Duodenal mucosa (tissue), 2 donors: Measurements from ENCODE around the gene STIMATE.

Experiments used
- H3K27ac ChIP-seq: one replicate; pipeline ENCODE4 v1.7.0; 2013; ENCODE audit warnings: low read depth, low read length
- H3K27me3 ChIP-seq, 2 donors: one replicate each; pipeline ENCODE4 v1.7.0; 2013; ENCODE audit warnings: low read length in 2 of 2, control low read depth in 1 of 2; ENCODE audit not compliant: insufficient read depth in 2 of 2, control insufficient read depth in 1 of 2
- H3K36me3 ChIP-seq, 2 donors: one replicate each; pipeline ENCODE4 v1.7.0; 2013; ENCODE audit warnings: low read length in 2 of 2, control low read depth in 1 of 2; ENCODE audit not compliant: insufficient read depth in 2 of 2, control insufficient read depth in 1 of 2
- H3K4me1 ChIP-seq, 2 donors: one replicate each; pipeline ENCODE4 v1.7.0; 2013; ENCODE audit warnings: low read length in 2 of 2, control low read depth in 1 of 2; ENCODE audit not compliant: insufficient read depth in 2 of 2, control insufficient read depth in 1 of 2
- H3K4me3 ChIP-seq, 2 donors: one replicate each; pipeline ENCODE4 v1.7.0; 2013; ENCODE audit warnings: low read length in 2 of 2, low read depth in 1 of 2
- H3K9ac ChIP-seq, 2 donors: one replicate each; pipeline ENCODE4 v1.7.0; 2013; ENCODE audit warnings: low read length in 2 of 2, low read depth in 1 of 2
- H3K9me3 ChIP-seq, 2 donors: one replicate each; pipeline ENCODE4 v1.7.0; 2013; ENCODE audit warnings: low read length in 2 of 2, control low read depth in 1 of 2; ENCODE audit not compliant: control insufficient read depth in 1 of 2

Gene STIMATE

DNA sequence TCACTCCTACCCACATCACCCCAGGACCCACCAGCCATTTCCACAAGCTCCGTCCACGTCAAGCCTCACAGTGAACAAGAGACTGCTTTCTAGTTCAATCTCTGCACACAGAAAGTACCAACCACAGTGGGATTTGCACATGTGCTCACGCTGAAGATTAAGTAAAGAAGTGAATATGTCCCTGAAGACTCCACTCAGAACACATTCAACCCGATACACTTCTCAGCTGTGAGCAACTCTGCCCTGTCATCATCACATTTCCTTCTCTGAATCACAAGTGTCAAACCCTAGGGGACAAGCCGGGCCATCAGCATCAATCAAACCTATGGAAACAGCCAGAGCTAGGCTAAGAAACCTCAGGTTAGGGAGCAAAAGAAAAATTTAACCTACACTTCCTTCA lies 1.9 kb downstream of the STIMATE start:
- Histone ChIP-seq H3K4me3 (no peak overlapping the region), H3K4me1 (peaks cover 24 to 44% of the 10 kb centered on the region in 2 donors), H3K9me3 (no peaks in the 10 kb centered on the region), H3K27me3 (no peaks in the 10 kb centered on the region), H3K9ac (no peak overlapping the region), H3K27ac (no peak overlapping the region), H3K36me3 (no peaks in the 10 kb centered on the region)

DNA sequence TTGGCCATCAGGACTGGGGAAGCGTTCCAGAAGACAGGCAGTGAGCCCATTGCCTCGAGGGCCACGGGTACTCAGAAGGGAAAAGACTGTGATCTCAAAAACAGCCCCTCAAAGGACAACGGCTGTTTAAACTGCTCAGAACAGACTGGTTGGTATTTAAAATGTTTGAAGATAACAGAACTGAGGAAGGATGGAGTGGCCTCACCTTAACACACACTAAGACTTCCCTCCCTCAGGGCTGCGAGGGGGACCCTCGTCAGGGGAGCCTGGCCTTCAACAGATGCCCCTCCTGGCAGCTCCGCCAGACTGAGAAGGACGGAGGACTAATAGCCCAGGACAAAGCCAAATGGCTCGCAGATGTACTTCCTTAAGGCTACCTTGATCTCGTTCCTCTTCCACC lies 2.6 kb downstream of the STIMATE start:
- Histone ChIP-seq H3K27me3 (no peaks in the 10 kb centered on the region), H3K4me1 (peaks cover 24 to 44% of the 10 kb centered on the region in 2 donors), H3K9me3 (no peaks in the 10 kb centered on the region), H3K9ac (no peak overlapping the region), H3K36me3 (no peaks in the 10 kb centered on the region), H3K27ac (no peak overlapping the region), H3K4me3 (no peak overlapping the region)

- no peak overlapping the region for H3K4me3 ChIP-seq
- H3K9me3 ChIP-seq: no peaks in the 10 kb centered on the region
- peaks cover 24 to 44% of the 10 kb centered on the region in 2 donors for H3K4me1 ChIP-seq
- no peak overlapping the region for H3K9ac ChIP-seq
- no peaks in the 10 kb centered on the region for H3K36me3 ChIP-seq
- no peak overlapping the region for H3K27ac ChIP-seq
- H3K27me3 ChIP-seq: no peaks in the 10 kb centered on the region
Observed at GRCh38 chr3:52893723-52894122, 3.6 kb downstream of the STIMATE start.

DNA sequence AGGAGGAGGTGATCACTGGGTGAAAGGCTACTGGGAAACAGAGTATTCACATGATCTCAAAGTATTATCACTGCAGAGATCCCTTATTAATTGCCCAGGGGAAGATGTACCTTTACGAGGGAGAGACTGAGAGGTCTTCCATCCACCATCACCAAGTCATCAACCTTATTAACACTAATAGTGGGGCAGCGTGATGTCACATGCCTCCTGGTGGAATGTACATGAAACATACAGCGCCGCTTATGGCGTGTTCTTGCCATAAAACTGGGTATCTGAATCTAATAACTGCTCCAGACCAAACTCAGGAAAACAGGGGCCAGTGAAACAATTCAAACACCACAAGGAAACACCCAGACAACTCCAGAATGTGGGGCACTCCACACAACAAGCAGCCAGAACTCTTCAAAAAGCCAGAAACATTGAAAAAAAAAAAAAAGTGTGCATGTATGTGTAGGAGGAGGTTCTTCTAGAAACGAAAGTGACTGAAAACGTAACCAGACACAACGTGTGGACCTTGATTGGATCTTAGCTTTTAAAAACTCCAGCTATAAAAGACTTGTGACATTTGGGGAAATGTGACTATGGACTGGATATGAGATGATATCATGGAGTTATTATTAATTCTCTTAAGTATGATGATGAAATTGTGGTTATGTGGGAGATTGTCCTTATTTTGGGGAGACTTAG lies 4.6 kb downstream of the STIMATE start:
- H3K27ac ChIP-seq: no peak overlapping the region
- H3K27me3 ChIP-seq: no peaks in the 10 kb centered on the region
- H3K36me3 ChIP-seq: no peaks in the 10 kb centered on the region
- no peaks in the 10 kb centered on the region for H3K9me3 ChIP-seq
- peak overlapping the region in 1 of 2 donors; percentile 52 for H3K9ac ChIP-seq
- peak overlapping the region; percentile 41 to 56 for H3K4me3 ChIP-seq
- peaks cover 24 to 44% of the 10 kb centered on the region in 2 donors for H3K4me1 ChIP-seq

GRCh38 chr3:52892290-52892624 lies 5.1 kb downstream of the STIMATE start:
- H3K9me3 ChIP-seq: no peaks in the 10 kb centered on the region
- no peaks in the 10 kb centered on the region for H3K27me3 ChIP-seq
- H3K36me3 ChIP-seq: no peaks in the 10 kb centered on the region
- H3K4me3 ChIP-seq: peak overlapping the region in 1 of 2 donors; percentile 56
- H3K9ac ChIP-seq: no peak overlapping the region
- peaks cover 24 to 44% of the 10 kb centered on the region in 2 donors for H3K4me1 ChIP-seq
- H3K27ac ChIP-seq: no peak overlapping the region

DNA sequence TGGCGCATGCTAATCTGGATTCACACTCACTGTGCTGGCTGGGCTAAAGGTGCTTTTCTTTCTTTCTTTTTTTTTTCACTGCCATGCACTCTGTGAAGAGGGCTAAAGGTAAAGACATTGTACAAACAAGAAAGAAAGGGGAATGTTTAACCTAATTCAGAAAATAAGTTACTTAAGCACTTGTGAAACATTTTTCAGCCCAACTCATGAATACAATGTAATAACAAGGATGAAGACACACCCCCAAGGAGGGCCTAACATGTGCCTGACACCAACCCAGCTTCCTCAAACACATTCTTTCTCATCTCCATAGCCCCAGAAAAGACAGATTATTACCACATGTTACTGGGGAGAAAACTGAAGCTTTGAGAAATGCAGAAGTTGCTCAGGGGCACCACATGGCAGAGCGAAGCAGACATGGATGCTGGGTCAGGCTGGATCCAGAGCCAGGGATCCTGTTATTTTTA lies 5.7 kb downstream of the STIMATE start:
- Histone ChIP-seq H3K27me3 (no peaks in the 10 kb centered on the region), H3K4me1 (peaks cover 23 to 39% of the 10 kb centered on the region in 2 donors), H3K9me3 (no peaks in the 10 kb centered on the region), H3K27ac (no peak overlapping the region), H3K4me3 (no peak overlapping the region), H3K36me3 (no peaks in the 10 kb centered on the region), H3K9ac (no peak overlapping the region)

DNA sequence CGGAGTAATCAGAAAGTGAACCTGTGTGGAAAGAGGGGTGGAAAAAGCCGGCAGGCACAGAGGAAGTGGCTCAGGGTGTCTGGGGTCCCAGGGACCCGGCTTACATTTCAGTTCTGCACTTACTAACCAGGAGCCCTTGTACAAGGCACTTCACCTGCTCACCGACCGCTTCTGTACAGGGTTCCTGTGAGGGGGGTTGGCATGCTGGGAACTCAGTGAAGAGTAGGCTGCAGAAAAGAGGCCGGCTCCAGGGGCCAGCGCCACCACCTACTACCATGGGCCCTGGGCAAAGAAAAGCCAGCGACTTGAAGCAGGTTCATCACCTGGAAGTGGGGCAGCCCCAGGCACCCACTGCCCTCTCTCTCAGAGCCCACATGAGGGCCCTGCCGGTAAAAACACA lies 6.2 kb downstream of the STIMATE start:
- H3K9me3 ChIP-seq: no peaks in the 10 kb centered on the region
- no peak overlapping the region for H3K4me3 ChIP-seq
- H3K4me1 ChIP-seq: peaks cover 18 to 35% of the 10 kb centered on the region in 2 donors
- H3K27me3 ChIP-seq: no peaks in the 10 kb centered on the region
- H3K36me3 ChIP-seq: no peaks in the 10 kb centered on the region
- no peak overlapping the region for H3K27ac ChIP-seq
- H3K9ac ChIP-seq: no peak overlapping the region

DNA sequence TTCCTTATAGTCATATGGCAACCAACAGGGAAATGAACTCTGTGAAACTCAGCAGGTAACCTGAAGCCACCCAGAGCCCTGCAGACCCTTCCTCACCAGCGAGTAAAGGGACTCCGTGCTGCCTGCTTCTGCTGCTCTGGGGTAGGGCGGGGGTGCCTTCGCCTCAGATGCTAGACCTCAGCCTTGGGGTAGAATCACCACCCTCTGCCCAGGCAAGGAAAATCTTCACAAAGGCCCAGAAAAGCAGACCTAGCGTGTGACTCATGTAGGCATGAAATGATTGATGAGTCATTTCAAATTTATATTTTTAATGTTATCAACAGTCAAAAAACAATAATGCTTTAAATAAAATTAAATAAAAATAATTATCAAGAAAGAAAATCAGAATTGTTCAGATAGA lies 6.6 kb downstream of the STIMATE start:
- no peak overlapping the region for H3K27ac ChIP-seq
- no peaks in the 10 kb centered on the region for H3K9me3 ChIP-seq
- H3K27me3 ChIP-seq: no peaks in the 10 kb centered on the region
- no peak overlapping the region for H3K9ac ChIP-seq
- H3K4me3 ChIP-seq: no peak overlapping the region
- peaks cover 14 to 30% of the 10 kb centered on the region in 2 donors for H3K4me1 ChIP-seq
- H3K36me3 ChIP-seq: no peaks in the 10 kb centered on the region

DNA sequence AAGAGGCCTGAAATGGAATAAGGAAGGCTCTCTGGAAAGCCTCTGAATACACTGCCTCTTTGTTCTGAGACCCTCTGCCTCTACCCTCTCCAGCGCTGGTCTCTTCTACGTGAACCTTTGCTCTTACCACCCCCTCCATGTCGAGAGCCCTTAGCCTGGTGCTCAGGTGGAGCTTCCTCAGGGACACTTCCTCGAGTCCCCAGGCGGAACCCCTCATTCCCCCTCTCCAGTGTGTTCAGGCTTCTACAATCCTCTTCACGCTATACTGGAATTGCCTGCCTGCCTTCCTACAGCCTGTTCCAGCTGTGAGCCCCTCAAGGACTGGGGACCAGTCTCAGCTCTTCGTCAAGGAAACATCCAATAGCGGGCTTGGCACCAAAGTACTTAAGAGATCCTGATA lies 7.4 kb downstream of the STIMATE start:
- H3K27me3 ChIP-seq: no peaks in the 10 kb centered on the region
- H3K4me3 ChIP-seq: no peak overlapping the region
- peaks cover 0 to 5% of the 10 kb centered on the region in 2 donors for H3K36me3 ChIP-seq
- no peak overlapping the region for H3K9ac ChIP-seq
- H3K4me1 ChIP-seq: peaks cover 14 to 26% of the 10 kb centered on the region in 2 donors
- H3K9me3 ChIP-seq: no peaks in the 10 kb centered on the region
- no peak overlapping the region for H3K27ac ChIP-seq

DNA sequence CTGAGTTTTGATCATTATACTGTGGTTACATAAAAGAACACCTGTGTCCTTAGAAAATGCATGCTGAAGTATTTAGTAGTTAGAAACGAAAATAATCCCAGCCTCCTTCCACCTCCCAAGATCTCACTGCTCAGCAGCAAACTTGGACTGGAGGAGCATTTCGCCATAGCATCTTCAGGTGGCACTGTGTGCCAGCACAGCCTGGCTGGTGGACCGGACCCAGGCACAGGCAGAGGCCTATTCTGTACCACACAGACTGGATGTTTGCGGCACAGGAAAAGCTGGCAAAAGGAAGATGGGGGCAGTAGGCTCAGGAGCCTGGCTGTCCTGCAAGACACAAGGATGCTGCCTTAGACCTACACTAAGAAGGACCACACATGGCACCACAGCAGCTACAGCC lies 10.2 kb downstream of the STIMATE start:
- Histone ChIP-seq H3K4me3 (no peak overlapping the region), H3K9ac (no peak overlapping the region), H3K27ac (no peak overlapping the region), H3K9me3 (no peaks in the 10 kb centered on the region), H3K4me1 (peaks cover 1 to 5% of the 10 kb centered on the region in 2 donors), H3K36me3 (peaks cover 0 to 5% of the 10 kb centered on the region in 2 donors), H3K27me3 (no peaks in the 10 kb centered on the region)
